Spleen (tissue), 7 donors: ENCODE results near the gene DNMBP.

ENCODE experiments used
- POLR2A ChIP-seq, 3 donors: fragments of 450-650 bp; IDR thresholded peaks; one replicate each; pipeline ENCODE4 v1.5.1; 2017; ENCODE audit warnings: antibody characterized with exemption in 3 of 3, mild to moderate bottlenecking in 1 of 3
- POLR2AphosphoS5 ChIP-seq, 3 donors: sonication (generic); formaldehyde crosslinking; IDR thresholded peaks; one replicate each; pipeline ENCODE4 v1.5.1; 2017; ENCODE audit warnings: antibody characterized with exemption in 3 of 3
- TF ChIP-seq, protein P1 (sequence below), 11 experiments: fragments of 200-600 bp in 7 of 11; fragments of 450-650 bp in 4 of 11; sonication (generic) in 4 of 11; IDR thresholded peaks in 8 of 11; conservative IDR thresholded peaks in 3 of 11; 1 replicate in 7 of 11; 2 replicates in 4 of 11; pipeline versions ENCODE4 v1.4.0 to v1.8.0; 2016 to 2021; ENCODE audit warnings: antibody characterized with exemption in 11 of 11, inconsistent platforms in 4 of 11, mild to moderate bottlenecking in 1 of 11
- donor health status: DM: no; HTN: no; CAD: no; lungs with moderate emphysema.
- donor health status: DM: no; HTN: no; CAD: no.
- donor health status: DM: no; HTN: no; CAD: no.

DNA sequence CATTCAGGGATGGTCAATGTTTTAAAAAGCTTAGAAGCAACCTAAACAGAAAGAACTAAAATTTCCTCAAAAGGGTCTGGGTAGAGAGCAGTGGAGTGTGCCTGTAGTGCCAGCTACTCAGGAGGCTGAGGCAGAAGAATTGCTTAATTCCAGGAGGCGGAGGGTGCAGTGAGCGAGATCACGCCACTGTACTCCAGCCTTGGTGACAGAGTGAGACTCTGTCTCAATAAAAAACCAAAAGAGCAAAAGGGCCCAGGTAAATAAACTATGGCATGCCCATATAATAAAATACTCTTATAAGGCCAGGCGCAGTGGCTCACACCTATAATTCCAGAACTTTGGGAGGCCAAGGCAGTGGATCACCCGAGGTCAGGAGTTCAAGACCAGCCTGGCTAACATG, 93.0 kb downstream of the DNMBP start:
- TF ChIP-seq, protein P1, sequence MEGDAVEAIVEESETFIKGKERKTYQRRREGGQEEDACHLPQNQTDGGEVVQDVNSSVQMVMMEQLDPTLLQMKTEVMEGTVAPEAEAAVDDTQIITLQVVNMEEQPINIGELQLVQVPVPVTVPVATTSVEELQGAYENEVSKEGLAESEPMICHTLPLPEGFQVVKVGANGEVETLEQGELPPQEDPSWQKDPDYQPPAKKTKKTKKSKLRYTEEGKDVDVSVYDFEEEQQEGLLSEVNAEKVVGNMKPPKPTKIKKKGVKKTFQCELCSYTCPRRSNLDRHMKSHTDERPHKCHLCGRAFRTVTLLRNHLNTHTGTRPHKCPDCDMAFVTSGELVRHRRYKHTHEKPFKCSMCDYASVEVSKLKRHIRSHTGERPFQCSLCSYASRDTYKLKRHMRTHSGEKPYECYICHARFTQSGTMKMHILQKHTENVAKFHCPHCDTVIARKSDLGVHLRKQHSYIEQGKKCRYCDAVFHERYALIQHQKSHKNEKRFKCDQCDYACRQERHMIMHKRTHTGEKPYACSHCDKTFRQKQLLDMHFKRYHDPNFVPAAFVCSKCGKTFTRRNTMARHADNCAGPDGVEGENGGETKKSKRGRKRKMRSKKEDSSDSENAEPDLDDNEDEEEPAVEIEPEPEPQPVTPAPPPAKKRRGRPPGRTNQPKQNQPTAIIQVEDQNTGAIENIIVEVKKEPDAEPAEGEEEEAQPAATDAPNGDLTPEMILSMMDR (IDR thresholded peaks at IDR 0.05 in 8 of 11, conservative IDR thresholded peaks at IDR 0.05 in 3 of 11): no peak
- TF ChIP-seq POLR2A (IDR thresholded peaks at IDR 0.05) (no peak), POLR2AphosphoS5 (IDR thresholded peaks at IDR 0.05) (no peak)
